Activated CD4-positive, CD25-positive, alpha-beta regulatory T cell treated with anti-CD3 and anti-CD28 coated beads, Interleukin-2, amount 50 U/mL, for 24 hours (primary cell): ENCODE measurements around the gene CARMIL1.

Experiments used
- ATAC-seq, 2 donors: fragments of 150-1000 bp; cut with Tn5 transposase; one replicate each; pipeline ENCODE4 v1.10.0; 2021; ENCODE audit warnings: mild to moderate bottlenecking in 1 of 2, moderate library complexity in 1 of 2

CARMIL1 gene

DNA sequence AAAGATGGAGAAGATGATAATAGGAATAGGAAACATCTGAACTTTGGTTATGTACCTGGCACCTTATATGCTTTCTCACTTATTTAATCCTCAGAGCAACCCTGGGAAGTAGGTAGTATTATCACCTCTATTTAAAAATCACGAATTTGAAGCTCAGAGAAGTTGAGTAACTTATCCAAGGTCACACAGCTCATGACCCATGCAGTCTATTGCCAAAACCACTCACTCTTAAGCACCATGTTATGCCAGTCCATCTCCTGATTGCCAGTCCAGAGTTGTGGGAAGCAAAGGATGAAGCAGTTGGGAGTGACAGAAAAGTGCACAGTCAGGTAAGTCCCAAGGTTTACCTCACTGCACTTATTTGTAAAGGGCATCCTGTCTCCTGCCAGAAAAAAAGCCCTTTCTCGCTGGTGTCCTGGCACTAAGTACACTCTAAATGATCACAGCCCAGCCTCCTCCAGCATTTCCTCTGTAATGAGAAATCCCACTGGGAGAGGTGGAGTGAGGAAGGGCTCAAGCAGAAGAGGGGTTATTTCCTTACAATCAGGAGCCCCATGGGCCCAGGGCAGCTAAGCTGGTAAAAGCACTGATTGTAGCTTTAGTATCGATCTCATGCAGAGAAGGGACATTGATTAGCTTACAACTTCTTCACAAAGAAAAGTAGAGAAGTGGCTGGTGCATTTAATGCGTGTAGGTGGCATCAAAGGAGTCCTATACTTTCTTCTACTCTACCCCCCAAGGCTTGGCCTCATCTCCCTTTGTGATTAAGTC is 351.5 kb downstream of the CARMIL1 start:
- ATAC-seq = no peak

DNA sequence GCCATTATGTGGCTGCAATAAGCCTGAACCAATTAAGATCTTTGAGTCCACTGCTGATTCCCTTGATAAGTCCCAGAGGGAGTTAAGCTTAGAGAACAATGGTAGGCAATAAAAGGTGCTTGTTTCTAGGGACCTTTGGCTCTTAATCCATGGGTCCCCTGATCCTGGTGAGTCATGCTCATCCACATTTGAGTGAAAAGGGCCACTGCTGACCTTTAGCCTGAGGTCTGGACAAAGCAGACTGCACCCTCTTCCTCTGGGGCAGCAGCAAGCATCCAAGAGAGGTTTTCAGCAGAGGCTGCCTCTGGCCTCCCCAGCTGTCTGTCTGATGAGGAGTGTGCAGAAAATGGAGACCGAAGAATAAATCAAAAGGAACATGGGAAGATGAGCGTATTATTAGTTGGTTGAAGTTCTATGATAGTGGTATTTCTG is 356.7 kb downstream of the CARMIL1 start:
- no peak for ATAC-seq

DNA sequence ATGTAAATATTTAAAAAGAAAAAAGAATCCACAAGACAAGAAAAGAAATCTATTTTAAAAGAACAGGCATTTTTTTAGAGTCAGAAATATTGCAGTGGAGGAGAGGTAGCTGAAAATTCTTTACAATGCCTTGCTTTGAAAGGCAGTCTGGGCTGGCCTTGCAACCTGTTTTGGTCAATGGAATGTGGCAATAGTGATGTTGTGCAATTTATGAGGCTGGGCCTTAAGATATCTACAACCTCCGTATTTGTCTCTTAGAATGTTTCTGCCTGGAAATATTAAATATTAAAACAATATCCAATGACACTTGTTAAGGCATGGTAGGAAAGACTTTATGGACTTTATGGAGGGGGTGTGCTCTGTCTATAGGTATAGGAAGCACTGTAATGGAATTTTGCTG is 358.0 kb downstream of the CARMIL1 start:
- ATAC-seq = no peak

DNA sequence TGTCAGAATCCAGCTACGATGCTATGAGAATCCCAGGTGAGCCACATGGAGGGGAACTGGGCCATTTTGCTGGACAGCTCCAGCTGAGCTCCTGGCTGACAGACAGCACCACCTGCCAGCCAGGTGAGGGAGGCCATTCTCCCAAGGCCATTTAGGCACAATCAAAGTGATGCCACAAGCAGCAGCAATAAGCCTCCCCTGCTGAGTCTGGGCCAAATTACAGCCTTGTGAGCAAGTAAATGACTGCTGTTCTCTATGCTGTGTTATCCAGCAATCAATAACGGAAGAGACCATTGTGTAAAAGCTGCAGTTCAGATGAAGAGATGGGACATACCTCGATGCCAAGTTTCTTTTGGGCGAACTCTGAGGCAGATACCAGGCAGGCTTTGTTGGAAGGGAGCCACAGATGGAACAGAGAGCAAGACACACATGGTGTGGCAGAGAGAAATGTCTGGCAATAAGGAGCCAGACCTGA is 358.8 kb downstream of the CARMIL1 start:
- ATAC-seq = no peak

DNA sequence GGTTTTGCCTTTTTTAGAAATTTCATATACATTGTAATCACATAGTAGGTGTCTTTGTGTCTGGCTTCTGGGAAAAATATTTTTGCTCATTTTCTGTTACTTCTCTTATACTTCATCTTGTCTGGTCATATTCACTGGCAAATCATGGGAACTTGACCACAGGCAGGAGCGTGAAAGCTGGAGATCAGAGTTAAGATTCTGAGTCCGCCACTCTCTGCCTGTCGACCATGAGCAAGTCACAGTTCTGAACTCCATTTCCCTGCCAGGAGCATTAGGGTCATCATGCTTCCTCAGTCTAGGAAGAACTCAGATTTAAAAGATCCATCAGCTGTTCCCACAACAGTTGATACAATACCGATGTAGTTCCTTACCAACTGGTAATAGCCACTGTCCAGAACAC is 360.5 kb downstream of the CARMIL1 start:
- ATAC-seq = no peak

DNA sequence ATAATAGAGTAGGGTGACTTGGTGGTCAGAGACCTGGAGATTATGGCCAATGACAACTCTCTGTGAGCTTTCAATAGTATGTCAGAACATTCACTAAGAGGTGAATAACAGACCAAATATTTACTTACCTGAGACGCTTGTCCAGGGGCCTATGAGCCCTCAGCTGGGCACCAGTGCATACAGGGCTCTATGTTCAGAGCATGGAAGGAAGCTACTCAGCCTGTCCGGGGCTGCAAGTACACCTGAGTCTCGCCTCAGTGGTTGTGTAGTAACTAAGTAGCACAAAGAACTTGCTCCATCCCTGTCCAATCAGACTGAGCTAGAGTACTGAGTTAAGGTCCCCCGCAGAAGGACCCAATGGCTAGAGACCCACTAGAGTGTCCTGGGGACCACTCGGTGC is 361.3 kb downstream of the CARMIL1 start:
- ATAC-seq = no peak

DNA sequence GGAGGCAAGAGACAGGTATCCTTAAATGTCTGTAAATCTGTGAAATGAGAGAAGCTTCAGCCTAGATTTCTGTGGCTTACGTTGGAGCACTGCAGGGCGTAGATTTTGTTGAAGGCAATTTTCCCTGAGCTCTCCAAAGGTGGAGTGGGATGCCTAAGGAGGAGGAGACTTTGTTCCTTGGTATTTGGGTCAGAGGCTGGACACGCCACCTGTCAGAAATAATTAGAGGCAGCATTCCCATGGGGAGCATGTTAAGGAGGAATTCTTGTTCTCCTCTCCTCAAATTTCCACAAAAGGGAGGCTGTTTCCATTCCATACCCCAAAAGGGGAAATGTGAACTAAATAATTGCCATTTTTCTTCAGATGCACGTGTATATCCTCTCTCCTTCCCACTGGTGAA is 361.7 kb downstream of the CARMIL1 start:
- ATAC-seq = no peak

DNA sequence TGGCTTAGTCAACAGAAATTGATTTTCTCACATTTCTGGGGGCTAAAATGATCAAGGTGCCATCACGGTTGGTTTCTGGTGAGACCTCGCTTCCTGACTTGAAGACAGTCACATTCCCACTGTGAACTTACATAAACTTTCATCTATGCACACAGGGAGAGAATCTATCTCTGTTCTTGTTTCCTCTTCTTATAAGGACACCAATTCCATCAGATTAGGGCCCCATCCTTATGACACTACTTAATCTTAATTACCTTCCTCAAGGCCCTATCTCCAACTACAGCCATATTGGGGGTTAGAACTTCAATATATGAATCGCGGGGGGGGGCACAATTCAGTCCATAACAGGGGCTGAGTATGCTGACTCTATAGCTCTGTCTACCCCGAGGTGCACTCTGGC is 362.2 kb downstream of the CARMIL1 start:
- no peak for ATAC-seq

DNA sequence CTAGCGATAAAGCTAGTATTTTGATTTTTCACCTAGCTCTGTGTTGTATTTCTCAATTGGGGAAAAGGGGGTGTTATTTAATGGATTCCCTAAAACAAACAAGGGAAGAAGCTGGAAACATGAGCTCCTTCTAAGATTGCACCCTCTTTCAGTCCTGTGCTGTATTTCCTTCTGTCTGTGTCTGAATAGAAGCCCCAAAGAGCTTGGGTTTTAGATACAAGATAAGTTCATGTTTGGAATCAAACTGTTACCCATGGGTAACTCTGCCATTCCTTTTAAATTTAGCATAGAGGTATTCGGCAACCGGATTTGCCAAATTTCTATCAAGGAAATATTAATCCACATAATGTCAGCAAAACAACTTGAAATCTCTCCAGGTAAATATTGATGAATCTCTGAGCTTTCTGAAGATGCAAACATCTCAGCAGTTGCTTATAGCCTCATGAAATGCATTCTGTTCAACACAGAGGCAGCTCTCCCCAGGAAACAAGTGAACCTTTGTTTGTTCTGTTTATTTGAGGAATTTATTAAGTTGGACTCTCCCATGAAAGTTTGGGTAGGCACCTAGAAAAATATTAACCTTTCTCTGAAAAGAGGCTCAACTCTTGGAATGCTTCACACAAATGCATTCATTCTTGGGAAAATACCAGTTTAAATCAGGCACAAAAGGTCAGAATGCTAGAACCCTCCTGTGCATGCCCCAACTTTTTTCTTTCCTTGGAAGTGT is 362.9 kb downstream of the CARMIL1 start:
- ATAC-seq = no peak

DNA sequence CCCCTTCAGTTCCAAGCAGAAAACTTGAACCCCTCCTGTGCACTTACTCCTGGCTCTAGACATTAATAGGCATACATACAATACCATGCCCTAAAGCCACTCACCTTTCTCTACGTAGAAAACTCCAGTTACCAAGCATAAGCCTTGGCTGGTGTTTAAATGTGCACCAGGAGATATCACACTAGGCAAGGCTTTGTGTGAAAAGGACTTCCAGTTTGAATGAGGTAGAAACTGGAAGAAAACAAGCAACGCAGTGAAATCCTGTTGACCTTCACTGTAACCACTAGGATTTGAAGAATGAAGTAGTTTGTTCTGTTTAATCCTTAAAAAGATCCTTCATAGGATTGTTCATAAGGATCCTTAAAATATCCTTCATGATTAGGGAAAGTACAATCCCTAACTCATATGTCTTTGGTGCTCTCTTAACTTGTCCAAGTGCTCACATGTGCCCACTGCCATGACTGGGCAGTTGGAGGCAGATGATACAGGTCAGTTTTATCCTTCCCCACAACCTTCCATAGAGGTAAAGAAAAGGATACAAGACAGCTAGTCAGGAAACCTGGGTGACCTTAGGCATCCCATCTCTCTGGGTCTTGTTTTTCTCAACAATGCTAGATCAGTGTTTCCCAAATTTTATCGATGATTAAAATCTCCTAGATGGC is 363.6 kb downstream of the CARMIL1 start:
- no peak for ATAC-seq

DNA sequence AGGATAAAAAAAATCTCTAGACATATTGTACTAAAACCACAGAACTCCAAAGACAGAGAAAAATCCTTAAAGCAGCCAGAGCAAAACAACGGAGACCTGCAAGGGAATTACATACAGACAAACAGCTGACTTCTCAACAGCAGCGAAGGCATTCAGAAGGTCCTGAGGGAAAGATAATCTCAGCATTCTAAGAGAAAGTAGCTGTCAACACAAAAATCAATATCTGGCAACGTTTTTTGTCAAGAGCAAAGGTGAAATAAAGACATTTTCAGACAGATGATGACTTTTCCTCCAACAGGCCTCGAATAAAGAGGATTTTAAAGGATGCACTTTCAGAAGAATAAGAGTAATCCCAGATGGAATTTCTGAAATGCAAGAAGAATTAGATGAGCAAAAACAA is 366.7 kb downstream of the CARMIL1 start:
- no peak for ATAC-seq

DNA sequence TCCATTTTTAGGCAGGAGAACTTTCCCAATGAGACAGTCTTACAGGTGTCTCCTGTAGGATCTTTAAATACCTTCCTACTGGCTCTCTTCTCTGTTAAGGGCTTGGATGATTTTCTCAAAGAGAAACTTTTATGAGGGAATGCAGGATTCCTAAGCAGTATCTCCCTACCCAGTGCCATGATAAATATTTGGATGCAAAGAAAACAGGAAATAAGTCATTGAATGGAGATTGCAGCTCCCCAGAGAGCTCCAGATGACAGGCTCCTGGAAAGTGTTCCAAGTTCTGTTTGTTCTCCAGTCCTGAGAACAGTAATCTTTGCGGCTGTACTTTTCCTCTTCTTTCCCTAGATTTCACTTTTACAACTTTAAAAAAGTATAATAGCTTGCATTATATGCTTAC is 370.4 kb downstream of the CARMIL1 start:
- ATAC-seq = no peak

DNA sequence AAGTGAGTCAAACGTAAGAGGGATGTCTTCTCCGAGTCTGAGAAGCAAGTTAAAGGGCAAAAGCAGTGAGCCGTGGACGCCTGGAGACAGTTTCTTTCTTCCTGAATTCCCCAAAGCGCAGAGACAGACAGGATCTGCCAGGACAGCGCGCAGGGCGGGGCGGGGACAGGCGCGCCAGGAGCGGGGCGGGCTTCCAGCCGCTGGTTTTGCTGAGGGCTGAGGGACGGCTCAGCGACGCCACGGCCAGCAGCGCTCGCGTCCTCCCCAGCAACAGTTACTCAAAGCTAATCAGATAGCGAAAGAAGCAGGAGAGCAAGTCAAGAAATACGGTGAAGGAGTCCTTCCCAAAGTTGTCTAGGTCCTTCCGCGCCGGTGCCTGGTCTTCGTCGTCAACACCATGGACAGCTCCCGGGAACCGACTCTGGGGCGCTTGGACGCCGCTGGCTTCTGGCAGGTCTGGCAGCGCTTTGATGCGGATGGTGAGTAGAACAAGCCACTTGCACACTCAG is 372.9 kb downstream of the CARMIL1 start, which contains the start of gene SCGN:
Gene SCGN, plus strand, starts transcription at position 209 of the 509 bp plus-strand sequence. Its CDS starts 189 bp downstream, at position 398.
- ATAC-seq = no peak

DNA sequence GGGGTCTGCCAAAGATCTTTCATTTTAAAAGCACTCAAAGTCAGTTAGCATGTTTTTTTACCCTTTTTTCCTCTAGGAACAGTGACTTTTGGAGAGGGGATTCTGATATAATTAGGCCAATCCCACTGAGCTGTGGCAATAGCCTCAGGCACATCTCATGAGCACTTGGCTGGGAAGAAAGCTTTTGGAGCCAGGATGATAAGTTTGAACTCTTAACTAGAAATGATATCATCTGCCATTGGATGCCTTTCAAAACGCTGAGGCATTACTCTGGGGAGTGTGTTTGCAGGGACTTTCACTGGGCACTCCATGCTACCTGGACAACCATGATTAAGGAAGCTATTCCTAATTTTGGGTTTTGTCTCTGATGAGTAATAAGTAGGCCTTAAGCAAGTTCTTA is 376.5 kb downstream of the CARMIL1 start:
- ATAC-seq = no peak

DNA sequence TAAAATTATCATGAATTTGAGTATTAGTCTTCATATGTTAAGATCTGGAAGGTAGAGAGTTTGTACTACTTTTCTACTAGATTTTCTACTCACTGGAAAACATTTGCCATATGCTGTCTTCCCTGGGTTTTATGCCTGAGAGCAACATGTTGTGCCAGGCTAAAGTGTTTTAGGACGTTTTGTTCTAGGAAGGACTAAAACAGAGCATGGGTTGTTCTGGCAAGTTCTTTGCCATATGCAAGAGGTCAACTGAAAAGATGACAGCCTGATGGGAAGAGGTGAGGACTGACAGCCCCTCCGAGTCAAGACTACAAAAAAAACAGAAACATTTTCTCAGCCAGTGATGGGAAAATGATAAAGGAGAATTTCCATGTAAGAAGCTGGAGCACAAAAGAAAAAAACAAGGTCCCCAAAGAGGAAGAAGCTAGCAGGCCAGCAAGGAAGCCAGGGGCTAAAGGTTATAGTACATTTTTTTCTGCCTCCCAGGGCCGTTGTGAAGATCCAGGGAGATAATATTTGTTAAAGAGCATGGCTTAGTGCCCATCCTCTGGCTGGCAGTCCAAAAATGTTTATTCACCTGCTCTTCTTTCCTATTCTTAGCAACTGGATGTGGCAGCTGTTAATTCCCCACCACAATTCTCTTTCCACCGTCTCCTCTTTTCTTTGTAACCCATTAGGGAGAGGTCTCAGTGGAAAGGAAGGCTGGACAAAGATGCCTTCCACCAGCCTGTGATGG is 380.6 kb downstream of the CARMIL1 start:
- ATAC-seq = no peak

DNA sequence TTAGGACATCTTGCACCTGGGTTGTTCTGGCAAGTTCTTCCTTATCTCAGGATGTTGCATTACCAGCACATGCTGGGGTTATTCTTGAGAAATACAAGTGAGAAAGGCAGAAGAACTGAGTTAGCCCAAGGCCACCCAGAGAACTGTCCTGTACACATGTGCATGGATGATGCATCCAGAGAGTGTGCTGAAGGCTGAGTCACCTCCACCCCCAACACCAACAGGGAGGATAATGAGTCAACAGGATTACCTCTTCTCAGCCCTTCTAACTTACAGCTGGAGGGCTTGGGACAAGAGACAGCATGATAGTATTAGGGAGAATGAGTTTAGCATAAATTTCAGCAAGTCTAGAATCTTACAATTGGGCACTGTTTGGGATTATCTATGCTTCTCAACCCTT is 381.3 kb downstream of the CARMIL1 start:
- peak; percentile 70 to 75 for ATAC-seq

DNA sequence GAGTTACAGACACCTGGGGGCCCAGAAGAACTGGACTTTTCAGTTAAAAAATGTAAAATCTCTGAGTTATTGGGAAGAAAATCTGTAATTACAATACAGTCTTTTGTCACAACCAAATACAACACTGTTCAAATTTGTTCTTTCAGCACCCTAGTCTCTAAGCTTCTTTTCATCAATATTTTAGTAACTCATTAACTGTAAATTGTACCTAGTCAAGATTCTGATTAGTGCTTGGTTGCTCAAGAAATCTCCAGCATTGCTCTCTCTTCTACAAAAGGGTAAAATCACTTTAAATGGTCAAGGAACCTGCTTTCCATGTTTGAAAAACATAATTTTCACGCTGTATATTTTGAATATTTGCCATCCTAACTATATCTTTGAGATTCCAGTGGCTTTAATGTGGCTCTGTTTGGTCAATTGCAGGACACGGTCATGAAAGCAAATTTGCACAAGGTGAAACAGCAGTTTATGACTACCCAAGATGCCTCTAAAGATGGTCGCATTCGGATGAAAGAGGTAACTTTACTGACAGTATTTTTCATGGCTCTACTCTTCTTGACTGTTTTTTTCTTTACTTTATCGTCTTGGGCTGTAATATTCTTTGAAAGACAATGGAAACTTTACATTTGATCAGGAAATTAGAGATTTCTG is 382.1 kb downstream of the CARMIL1 start:
- ATAC-seq = no peak

DNA sequence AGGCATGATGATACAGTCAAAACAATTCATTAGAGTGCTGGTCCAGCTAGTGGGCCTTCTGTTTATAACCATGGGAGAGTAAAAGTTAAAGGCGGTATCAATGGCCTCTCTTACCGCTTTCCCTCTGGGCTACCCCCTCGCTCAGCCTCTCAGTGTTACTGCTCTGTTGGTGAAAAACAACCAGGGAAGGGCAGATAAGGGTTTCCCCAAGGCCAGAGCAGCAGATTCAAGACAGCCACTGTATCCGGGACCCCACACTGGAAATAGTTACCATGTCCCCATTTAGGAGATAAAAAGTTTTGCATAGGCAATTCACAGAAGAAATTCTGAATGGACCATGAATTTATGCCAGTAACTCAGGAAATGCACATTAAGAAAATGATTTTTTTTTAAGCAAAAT is 386.3 kb downstream of the CARMIL1 start:
- ATAC-seq = no peak

DNA sequence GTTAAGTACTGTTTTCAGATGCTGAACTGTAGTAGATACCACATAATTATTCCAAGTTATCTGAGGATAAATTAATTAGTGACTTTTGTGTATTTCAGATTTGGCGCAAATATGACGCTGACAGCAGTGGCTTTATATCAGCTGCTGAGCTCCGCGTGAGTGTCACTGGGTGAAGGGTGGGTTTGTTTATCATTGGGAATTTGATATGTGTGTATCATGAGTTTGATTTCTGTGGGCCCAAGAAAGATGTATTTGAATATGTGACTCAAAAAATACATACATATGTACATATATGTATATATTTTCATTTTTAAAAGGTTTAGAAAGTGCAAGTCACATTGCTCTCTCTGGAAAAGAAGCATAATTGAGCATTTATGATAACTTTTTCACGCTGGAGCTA is 390.2 kb downstream of the CARMIL1 start:
- ATAC-seq = no peak
